Activated CD4-positive, alpha-beta T cell treated with anti-CD3 and anti-CD28 coated beads, Interleukin-2, Interleukin-6, amounts not matched to agents 100 ng/mL and 50 ng/mL, durations not matched to agents 16 hours and 8 hours (primary cell): ENCODE measurements around the gene SCLT1.

Source experiments
- DNase-seq: peaks from one replicate; pipeline ENCODE4 v3.0.0-alpha.2; 2020

The SCLT1 gene

GRCh38 chr4:129064717-129065116 is 28.6 kb downstream of the SCLT1 start:
- no peak for DNase-seq

- no peak for DNase-seq
Observed at GRCh38 chr4:129063640-129064039, 29.7 kb downstream of the SCLT1 start.

GRCh38 chr4:129062580-129062979 is 30.8 kb downstream of the SCLT1 start:
- DNase-seq = no peak

GRCh38 chr4:129059028-129059427 is 34.3 kb downstream of the SCLT1 start:
- no peak for DNase-seq

GRCh38 chr4:129046055-129046959 is 47.0 kb downstream of the SCLT1 start:
- peak; percentile 36 for DNase-seq

- DNase-seq = peak; percentile 2
Observed at GRCh38 chr4:129043523-129043922, 49.8 kb downstream of the SCLT1 start.

GRCh38 chr4:129040471-129040870 is 52.9 kb downstream of the SCLT1 start:
- DNase-seq = no peak

GRCh38 chr4:129037093-129037492 is 56.2 kb downstream of the SCLT1 start:
- DNase-seq = no peak

GRCh38 chr4:129014566-129015509 is 78.5 kb downstream of the SCLT1 start:
- no peak for DNase-seq

- no peak for DNase-seq
Observed at GRCh38 chr4:129008096-129008495, 85.2 kb downstream of the SCLT1 start.

GRCh38 chr4:128986908-128987307 is 106.4 kb downstream of the SCLT1 start:
- no peak for DNase-seq

- no peak for DNase-seq
Observed at GRCh38 chr4:128986019-128986418, 107.3 kb downstream of the SCLT1 start.

- DNase-seq = no peak
Observed at GRCh38 chr4:128983771-128984485, 109.4 kb downstream of the SCLT1 start.

- DNase-seq = no peak
Observed at GRCh38 chr4:128981377-128981776, 112.0 kb downstream of the SCLT1 start.

GRCh38 chr4:128980816-128981326 is 112.5 kb downstream of the SCLT1 start:
- DNase-seq = no peak

- DNase-seq = no peak
Observed at GRCh38 chr4:128979934-128980333, 113.4 kb downstream of the SCLT1 start.

GRCh38 chr4:128978985-128979384 is 114.4 kb downstream of the SCLT1 start:
- no peak for DNase-seq

GRCh38 chr4:128974136-128974581 is 119.2 kb downstream of the SCLT1 start:
- no peak for DNase-seq

- DNase-seq = no peak
Observed at GRCh38 chr4:128973384-128973783, 120.0 kb downstream of the SCLT1 start.

- DNase-seq = no peak
Observed at GRCh38 chr4:128961405-128961804, 131.9 kb downstream of the SCLT1 start.

- no peak for DNase-seq
Observed at GRCh38 chr4:128958194-128958593, 135.1 kb downstream of the SCLT1 start.

- DNase-seq = no peak
Observed at GRCh38 chr4:128957459-128957858, 135.9 kb downstream of the SCLT1 start.

- no peak for DNase-seq
Observed at GRCh38 chr4:128955751-128956150, 137.6 kb downstream of the SCLT1 start.
